ENCODE data around the gene EXD1.

- TF ChIP-seq CTCF (IDR thresholded peaks at IDR 0.05): no peak
- no peak for TF ChIP-seq EZH2 (IDR thresholded peaks at IDR 0.05)
- no peak for TF ChIP-seq EZH2phosphoT487 (IDR thresholded peaks at IDR 0.05)
These were observed 11.2 kb downstream of the EXD1 start for GRCh38 chr15:41219381-41219780.
